IMR-90 (cell line): Measurements from ENCODE around the gene TXNDC5. TPM values are rescaled to one million over a fixed set of nuclear protein-coding genes. Genes with fewer than 3 reads are reported as not detected.

Experiments used
- ATAC-seq: fragments of 200-7000 bp; cut with Tn5 transposase; 2 replicates; pipeline ENCODE4 v1.9.1; 2020; ENCODE audit warnings: low read depth, mild to moderate bottlenecking, moderate library complexity
- BruUV-seq: library from RNA; stranded (reverse); fragments of 400-500 nt; replicated peaks from 2 replicates; lab custom pipeline; 2021; lab: Mats Ljungman, UMichigan
- CTCF ChIA-PET: fragments of 300-600 bp; formaldehyde crosslinking; extraction: SDS; loops from one replicate; lab custom pipeline; 2021; ENCODE audit warnings: antibody characterized with exemption; lab: Yijun Ruan, JAX
- POLR2A ChIA-PET: fragments of 300-600 bp; sonication (Branson Sonifier 250); formaldehyde crosslinking; loops from one replicate; lab custom pipeline; 2022; ENCODE audit warnings: antibody characterized with exemption; ENCODE audit not compliant: unreplicated experiment; lab: Charles Lee
- DNase-seq: peaks from one replicate; pipeline ENCODE4 v3.0.0; 2013
- H2AFZ ChIP-seq: replicated peaks from 2 replicates; pipeline ENCODE3; 2013; ENCODE audit warnings: low read length, mild to moderate bottlenecking; ENCODE audit not compliant: poor library complexity
- H2AK5ac ChIP-seq: 2 replicates; pipeline ENCODE4 v1.6.1; 2013; ENCODE audit warnings: low read depth, low read length, inconsistent platforms
- H2AK9ac ChIP-seq: replicated peaks from 2 replicates; pipeline ENCODE3; 2013; ENCODE audit warnings: mild to moderate bottlenecking, low read depth, low read length, moderate library complexity; ENCODE audit not compliant: poor library complexity
- H2BK120ac ChIP-seq: 2 replicates; pipeline ENCODE4 v1.6.1; 2013; ENCODE audit warnings: low read depth, low read length, inconsistent platforms
- H2BK15ac ChIP-seq: 3 replicates; pipeline ENCODE4 v1.6.1; 2013; ENCODE audit warnings: low read depth, low read length, inconsistent platforms
- H2BK20ac ChIP-seq: 2 replicates; pipeline ENCODE4 v1.6.1; 2013; ENCODE audit warnings: low read depth, mild to moderate bottlenecking, inconsistent platforms, low read length, moderate library complexity
- H2BK5ac ChIP-seq: 2 replicates; pipeline ENCODE4 v1.6.1; 2013; ENCODE audit warnings: mild to moderate bottlenecking, low read depth, low read length, inconsistent platforms; ENCODE audit not compliant: poor library complexity, severe bottlenecking
- H3K14ac ChIP-seq: replicated peaks from 2 replicates; pipeline ENCODE4 v1.6.1; 2013; ENCODE audit warnings: low read depth, low read length, inconsistent platforms
- H3K18ac ChIP-seq: 2 replicates; pipeline ENCODE4 v1.6.1; 2013; ENCODE audit warnings: low read depth, low read length, control low read depth
- H3K23ac ChIP-seq: 2 replicates; pipeline ENCODE4 v1.6.1; 2013; ENCODE audit warnings: low read depth, low read length, inconsistent platforms
- H3K27ac ChIP-seq: 2 replicates; pipeline ENCODE4 v1.5.1; 2013; ENCODE audit warnings: mild to moderate bottlenecking, control low read depth, low read length; ENCODE audit not compliant: insufficient read depth
- H3K27me3 ChIP-seq: 2 replicates; pipeline ENCODE4 v1.6.1; 2013; ENCODE audit warnings: low read length; ENCODE audit not compliant: control insufficient read depth, insufficient read depth
- H3K36me3 ChIP-seq: 2 replicates; pipeline ENCODE4 v1.6.1; 2013; ENCODE audit warnings: low read length, mixed read lengths; ENCODE audit not compliant: control insufficient read depth, insufficient read depth
- H3K4ac ChIP-seq: 2 replicates; pipeline ENCODE4 v1.6.1; 2013; ENCODE audit warnings: low read depth, low read length, inconsistent platforms
- H3K4me1 ChIP-seq: 2 replicates; pipeline ENCODE4 v1.6.1; 2013; ENCODE audit warnings: low read length, mixed read lengths; ENCODE audit not compliant: control insufficient read depth, insufficient read depth
- H3K4me2 ChIP-seq: 2 replicates; pipeline ENCODE4 v1.6.1; 2013; ENCODE audit warnings: low read depth, mild to moderate bottlenecking, control low read depth, low read length, moderate library complexity
- H3K4me3 ChIP-seq: 2 replicates; pipeline ENCODE4 v1.5.1; 2013; ENCODE audit warnings: low read depth, mild to moderate bottlenecking, control low read depth, low read length, moderate library complexity; ENCODE audit not compliant: insufficient read depth
- H3K56ac ChIP-seq: 2 replicates; pipeline ENCODE4 v1.6.1; 2013; ENCODE audit warnings: low read length, inconsistent platforms; ENCODE audit not compliant: insufficient read depth; ENCODE audit errors: extremely low read depth
- H3K79me1 ChIP-seq, 2 experiments: 2 replicates each; pipeline ENCODE4 v1.6.1; 2013; ENCODE audit warnings: low read length in 2 of 2, inconsistent platforms in 1 of 2, low read depth in 1 of 2
- H3K9ac ChIP-seq: 2 replicates; pipeline ENCODE4 v1.6.1; 2013; ENCODE audit warnings: low read depth, low read length, control low read depth
- H3K9me1 ChIP-seq: 2 replicates; pipeline ENCODE4 v1.6.1; 2013; ENCODE audit warnings: low read length, inconsistent platforms; ENCODE audit not compliant: insufficient read depth
- H3K9me3 ChIP-seq: 2 replicates; pipeline ENCODE4 v1.6.1; 2013; ENCODE audit warnings: low read length; ENCODE audit not compliant: control insufficient read depth, insufficient read depth
- H4K20me1 ChIP-seq: 2 replicates; pipeline ENCODE4 v1.6.1; 2013; ENCODE audit warnings: low read length, inconsistent platforms; ENCODE audit not compliant: insufficient read depth
- H4K5ac ChIP-seq: 2 replicates; pipeline ENCODE4 v1.6.1; 2013; ENCODE audit warnings: mild to moderate bottlenecking, low read depth, low read length, control low read depth
- H4K8ac ChIP-seq, 2 experiments: 2 replicates each; pipeline ENCODE4 v1.6.1; 2013; ENCODE audit warnings: low read depth in 2 of 2, low read length in 2 of 2, control low read depth in 1 of 2, inconsistent platforms in 1 of 2
- H4K91ac ChIP-seq: 2 replicates; pipeline ENCODE4 v1.6.1; 2013; ENCODE audit warnings: low read depth, low read length, inconsistent platforms; ENCODE audit not compliant: insufficient read depth
- MXI1 ChIP-seq: IDR thresholded peaks from 2 replicates; pipeline ENCODE4 v1.6.1; 2012; ENCODE audit warnings: low read depth, mild to moderate bottlenecking, low read length, moderate library complexity, borderline replicate concordance
- NFE2L2 ChIP-seq: fragments of 150-350 bp; IDR thresholded peaks from 2 replicates; pipeline ENCODE4 v1.6.1; 2016; ENCODE audit warnings: low read depth, mild to moderate bottlenecking, low read length
- RFX5 ChIP-seq: IDR thresholded peaks from 2 replicates; pipeline ENCODE4 v1.8.0; 2012; ENCODE audit warnings: low read depth, mild to moderate bottlenecking, low read length, moderate library complexity
- USF2 ChIP-seq: fragments of 150-350 bp; IDR thresholded peaks from 2 replicates; pipeline ENCODE4 v1.6.1; 2017; ENCODE audit warnings: mild to moderate bottlenecking, antibody characterized with exemption, low read length, low read depth
- WGBS, 2 experiments: methylation state at CpG; one replicate each; pipeline versions ENCODE4 v1.1.5 to v1.1.7; 2013; ENCODE audit warnings: missing lambda C conversion rate in 2 of 2; ENCODE audit not compliant: insufficient read length in 1 of 2; ENCODE audit errors: extremely low coverage in 2 of 2; 5-methylcytosine and 5-hydroxymethylcytosine counted together
- dilution Hi-C: fragments of 300-500 bp; cut with HindIII; formaldehyde crosslinking; loops from one replicate; pipeline ENCODE4 v1.14.3; 2018; ENCODE audit warnings: low sequenced_read_pairs; ENCODE audit not compliant: unreplicated experiment
- in situ Hi-C: fragments of 300-500 bp; cut with MboI; formaldehyde crosslinking; loops from 3 replicates; pipeline ENCODE4 v1.14.3; 2019; ENCODE audit warnings: low sequenced_read_pairs, inconsistent platforms, mixed read lengths
- intact Hi-C: fragments of 100-400 bp; cut with micrococcal nuclease; formaldehyde crosslinking; loops from 2 replicates; pipeline ENCODE4 v1.10.0; 2022
- polyA plus RNA-seq, 3 experiments: library from polyadenylated mRNA; depleted of rRNA; stranded (reverse); fragments of >200 nt; gene quantifications; 2 replicates each; pipeline ENCODE4 v1.2.3, GENCODE V29; 2012; ENCODE audit warnings: low replicate concordance in 1 of 3
- total RNA-seq: library from RNA; depleted of rRNA; stranded (reverse); fragments of >200 nt; gene quantifications from 2 replicates; pipeline ENCODE4 v1.2.3, GENCODE V29; 2012

The TXNDC5 gene
- total and polyA plus RNA-seq, 2 of the 4 experiments (the other 2 are of a cell fraction) = 274 to 439 TPM

GRCh38 chr6:7887278-7887991, 23.2 kb downstream of the TXNDC5 start:
- POLR2A ChIA-PET = no interaction called here
- Histone ChIP-seq H4K20me1 (no peaks in the 10 kb centered on the region), H3K14ac (no peak overlapping the region), H3K56ac (no peak overlapping the region), H2AK9ac (no peak overlapping the region), H3K9me3 (no peaks in the 10 kb centered on the region), H3K4ac (no peak overlapping the region), H2BK20ac (no peak overlapping the region), H3K18ac (no peak overlapping the region), H3K4me2 (no peak overlapping the region), H3K9ac (no peak overlapping the region), H3K4me1 (no peaks in the 10 kb centered on the region), H3K9me1 (no peaks in the 10 kb centered on the region; the same call in 1 of the 2 replicates), H2BK5ac (no peak overlapping the region), H3K36me3 (peaks cover 81% of the 10 kb centered on the region), H4K8ac (no peak overlapping the region), H4K5ac (no peak overlapping the region), H3K79me1 (peaks cover 7 to 9% of the 10 kb centered on the region in 2 experiments), H3K4me3 (no peak overlapping the region), H3K23ac (no peak overlapping the region), H2BK120ac (no peak overlapping the region), H2AK5ac (no peak overlapping the region), H3K27me3 (no peaks in the 10 kb centered on the region), H2BK15ac (no peak overlapping the region), H3K27ac (no peak overlapping the region), H4K91ac (no peak overlapping the region), H2AFZ (no peak overlapping the region)
- no peak for ATAC-seq
- dilution Hi-C loops = no loop called here
- 98% methylated on average over 11 of the region's 21 CpGs; no CpG with 5 or more reads in 1 of the 2 experiments for WGBS, 2 experiments
- no TSS peak for BruUV-seq
- intact Hi-C loops = no loop called here
- no peak for DNase-seq
- CTCF ChIA-PET = no interaction called here
- no peak for TF ChIP-seq NFE2L2
- TF ChIP-seq MXI1 = no peak
- no peak for TF ChIP-seq USF2
- TF ChIP-seq RFX5 = no peak
- in situ Hi-C loops = no loop called here
